ENCODE measurements around the gene NMT1. TPM values are rescaled to one million over a fixed set of nuclear protein-coding genes. Genes with fewer than 3 reads are reported as not detected.
A peak's percentile ranks its signal among the peaks of the same experiment; 100 is the strongest.

Gene NMT1
- total and polyA plus RNA-seq, 2 of the 13 experiments (the other 11 are each of a cell fraction or from before 2014, with no cell fraction given) = 75.7 to 142 TPM

DNA sequence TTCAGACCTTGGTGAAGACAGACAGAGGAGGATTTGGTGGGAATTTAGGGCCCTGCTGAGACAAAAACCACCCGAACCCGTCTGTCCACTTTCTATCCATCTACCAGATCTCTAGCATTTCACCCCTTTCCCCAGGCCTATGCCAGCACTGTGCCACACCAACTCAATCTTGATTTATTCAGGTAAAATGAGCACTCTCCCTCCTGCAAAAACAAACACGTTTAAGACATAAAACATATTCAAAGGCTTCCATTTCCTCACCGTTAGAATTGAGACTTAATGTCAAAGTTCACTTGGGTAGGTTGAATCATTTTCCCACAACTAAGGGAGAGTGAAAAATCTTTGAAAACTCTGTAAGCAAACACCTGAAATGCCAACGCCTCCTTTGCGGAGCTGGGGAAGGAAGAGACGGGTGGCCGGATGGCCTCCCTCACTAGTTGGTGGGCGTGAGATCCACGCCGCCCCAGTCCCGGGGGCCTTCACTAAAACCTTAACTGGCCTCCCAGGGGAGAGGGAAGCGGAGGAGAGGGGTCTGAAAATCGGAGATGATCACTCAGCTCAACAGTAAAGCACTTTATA is 10.5 kb upstream of the NMT1 start (continued):
- TF ChIP-seq XRCC5 (optimal IDR thresholded peaks at IDR 0.05; ENCODE audit: low read length) (no peak), BRCA1 (CRISPR knock-in tag; IDR thresholded peaks at IDR 0.05) (no peak), ZNF564 (CRISPR knock-in tag; IDR thresholded peaks at IDR 0.05) (0 out of 2 replicates have a peak, but pooled peaks have one; percentile 37), HOXA7 (CRISPR knock-in tag; IDR thresholded peaks at IDR 0.05) (no peak), E2F1 (CRISPR knock-in tag; IDR thresholded peaks at IDR 0.05) (peak; percentile 39; the same call in 1 of the 2 replicates), RXRA (CRISPR knock-in tag; IDR thresholded peaks at IDR 0.05) (no peak), ZNF235 (CRISPR knock-in tag; IDR thresholded peaks at IDR 0.05; ENCODE audit: borderline replicate concordance) (no peak), SCMH1 (CRISPR knock-in tag; IDR thresholded peaks at IDR 0.05; ENCODE audit: borderline replicate concordance) (no peak), ZNF558 (CRISPR knock-in tag; IDR thresholded peaks at IDR 0.05; ENCODE audit: borderline replicate concordance) (no peak), NR2F1 (CRISPR knock-in tag; IDR thresholded peaks at IDR 0.05) (no peak), ZNF350 (CRISPR knock-in tag; IDR thresholded peaks at IDR 0.05; ENCODE audit: borderline replicate concordance, low read depth) (0 out of 2 replicates have a peak, but pooled peaks have one; percentile 23), HOXD1 (CRISPR knock-in tag; IDR thresholded peaks at IDR 0.05) (no peak), PHF5A (CRISPR knock-in tag; IDR thresholded peaks at IDR 0.05; ENCODE audit: low read depth, unreplicated experiment) (no peak), RCOR2 (CRISPR knock-in tag; IDR thresholded peaks at IDR 0.05) (0 out of 2 replicates have a peak, but pooled peaks have one; percentile 16), KMT2B (CRISPR knock-in tag; IDR thresholded peaks at IDR 0.05) (no peak; the same call in 1 of the 2 replicates), BRD4 (CRISPR knock-in tag; IDR thresholded peaks at IDR 0.05) (no peak), HDAC6 (IDR thresholded peaks at IDR 0.05; ENCODE audit: low read depth, low read length) (no peak)
- TF ChIP-seq, protein P1, sequence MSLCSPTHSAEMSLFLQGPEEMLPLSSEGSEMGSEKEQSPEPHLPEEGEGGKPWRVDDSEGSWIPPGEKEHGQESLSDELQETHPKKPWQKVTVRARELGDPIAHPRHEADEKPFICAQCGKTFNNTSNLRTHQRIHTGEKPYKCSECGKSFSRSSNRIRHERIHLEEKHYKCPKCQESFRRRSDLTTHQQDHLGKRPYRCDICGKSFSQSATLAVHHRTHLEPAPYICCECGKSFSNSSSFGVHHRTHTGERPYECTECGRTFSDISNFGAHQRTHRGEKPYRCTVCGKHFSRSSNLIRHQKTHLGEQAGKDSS (CRISPR knock-in tag; IDR thresholded peaks at IDR 0.05; ENCODE audit: borderline replicate concordance, low read depth) = peak; percentile 20; the same call in 1 of the 2 replicates
- TF ChIP-seq, protein P2, sequence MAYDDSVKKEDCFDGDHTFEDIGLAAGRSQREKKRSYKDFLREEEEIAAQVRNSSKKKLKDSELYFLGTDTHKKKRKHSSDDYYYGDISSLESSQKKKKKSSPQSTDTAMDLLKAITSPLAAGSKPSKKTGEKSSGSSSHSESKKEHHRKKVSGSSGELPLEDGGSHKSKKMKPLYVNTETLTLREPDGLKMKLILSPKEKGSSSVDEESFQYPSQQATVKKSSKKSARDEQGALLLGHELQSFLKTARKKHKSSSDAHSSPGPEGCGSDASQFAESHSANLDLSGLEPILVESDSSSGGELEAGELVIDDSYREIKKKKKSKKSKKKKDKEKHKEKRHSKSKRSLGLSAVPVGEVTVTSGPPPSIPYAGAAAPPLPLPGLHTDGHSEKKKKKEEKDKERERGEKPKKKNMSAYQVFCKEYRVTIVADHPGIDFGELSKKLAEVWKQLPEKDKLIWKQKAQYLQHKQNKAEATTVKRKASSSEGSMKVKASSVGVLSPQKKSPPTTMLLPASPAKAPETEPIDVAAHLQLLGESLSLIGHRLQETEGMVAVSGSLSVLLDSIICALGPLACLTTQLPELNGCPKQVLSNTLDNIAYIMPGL (CRISPR knock-in tag; IDR thresholded peaks at IDR 0.05; ENCODE audit: borderline replicate concordance in 1 of 2, low read depth in 1 of 2) = peak in 1 of 2 experiments; percentile 68; a peak in 2 of 4 replicates
- TF ChIP-seq, protein P3, sequence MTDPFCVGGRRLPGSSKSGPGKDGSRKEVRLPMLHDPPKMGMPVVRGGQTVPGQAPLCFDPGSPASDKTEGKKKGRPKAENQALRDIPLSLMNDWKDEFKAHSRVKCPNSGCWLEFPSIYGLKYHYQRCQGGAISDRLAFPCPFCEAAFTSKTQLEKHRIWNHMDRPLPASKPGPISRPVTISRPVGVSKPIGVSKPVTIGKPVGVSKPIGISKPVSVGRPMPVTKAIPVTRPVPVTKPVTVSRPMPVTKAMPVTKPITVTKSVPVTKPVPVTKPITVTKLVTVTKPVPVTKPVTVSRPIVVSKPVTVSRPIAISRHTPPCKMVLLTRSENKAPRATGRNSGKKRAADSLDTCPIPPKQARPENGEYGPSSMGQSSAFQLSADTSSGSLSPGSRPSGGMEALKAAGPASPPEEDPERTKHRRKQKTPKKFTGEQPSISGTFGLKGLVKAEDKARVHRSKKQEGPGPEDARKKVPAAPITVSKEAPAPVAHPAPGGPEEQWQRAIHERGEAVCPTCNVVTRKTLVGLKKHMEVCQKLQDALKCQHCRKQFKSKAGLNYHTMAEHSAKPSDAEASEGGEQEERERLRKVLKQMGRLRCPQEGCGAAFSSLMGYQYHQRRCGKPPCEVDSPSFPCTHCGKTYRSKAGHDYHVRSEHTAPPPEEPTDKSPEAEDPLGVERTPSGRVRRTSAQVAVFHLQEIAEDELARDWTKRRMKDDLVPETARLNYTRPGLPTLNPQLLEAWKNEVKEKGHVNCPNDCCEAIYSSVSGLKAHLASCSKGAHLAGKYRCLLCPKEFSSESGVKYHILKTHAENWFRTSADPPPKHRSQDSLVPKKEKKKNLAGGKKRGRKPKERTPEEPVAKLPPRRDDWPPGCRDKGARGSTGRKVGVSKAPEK (CRISPR knock-in tag; IDR thresholded peaks at IDR 0.05; ENCODE audit: borderline replicate concordance) = peak; percentile 16; the same call in 1 of the 2 replicates
- TF ChIP-seq, protein P4, sequence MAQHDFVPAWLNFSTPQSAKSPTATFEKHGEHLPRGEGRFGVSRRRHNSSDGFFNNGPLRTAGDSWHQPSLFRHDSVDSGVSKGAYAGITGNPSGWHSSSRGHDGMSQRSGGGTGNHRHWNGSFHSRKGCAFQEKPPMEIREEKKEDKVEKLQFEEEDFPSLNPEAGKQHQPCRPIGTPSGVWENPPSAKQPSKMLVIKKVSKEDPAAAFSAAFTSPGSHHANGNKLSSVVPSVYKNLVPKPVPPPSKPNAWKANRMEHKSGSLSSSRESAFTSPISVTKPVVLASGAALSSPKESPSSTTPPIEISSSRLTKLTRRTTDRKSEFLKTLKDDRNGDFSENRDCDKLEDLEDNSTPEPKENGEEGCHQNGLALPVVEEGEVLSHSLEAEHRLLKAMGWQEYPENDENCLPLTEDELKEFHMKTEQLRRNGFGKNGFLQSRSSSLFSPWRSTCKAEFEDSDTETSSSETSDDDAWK (CRISPR knock-in tag; IDR thresholded peaks at IDR 0.05) = no peak

Measured in HepG2 (cell line).